Breast epithelium (tissue), 4 donors: Measurements from ENCODE around the gene MPPED2. TPM values are rescaled to one million over a fixed set of nuclear protein-coding genes. Genes with fewer than 3 reads are reported as not detected.

Source experiments
- DNase-seq, 2 donors: peaks; one replicate each; pipeline ENCODE4 v3.0.0-alpha.2; 2019; ENCODE audit warnings: low spot score in 2 of 2
- H3K27ac ChIP-seq, 2 donors: fragments of 200-600 bp; sonication (generic) in 1 of 2; one replicate each; pipeline ENCODE4 v1.5.1; 2016 to 2019; ENCODE audit warnings: mild to moderate bottlenecking in 1 of 2
- H3K27me3 ChIP-seq, 2 donors: fragments of 200-600 bp; sonication (generic) in 1 of 2; one replicate each; pipeline versions ENCODE4 v1.5.1 to v1.6.0; 2017 to 2019; ENCODE audit warnings: control low read depth in 1 of 2, mild to moderate bottlenecking in 1 of 2
- H3K36me3 ChIP-seq: fragments of 200-600 bp; one replicate; pipeline ENCODE4 v1.5.1; 2019
- H3K4me1 ChIP-seq, 2 donors: fragments of 200-600 bp; sonication (generic); one replicate each; pipeline ENCODE4 v1.5.1; 2016 to 2019; ENCODE audit warnings: control low read depth in 1 of 2
- H3K4me3 ChIP-seq, 3 donors: fragments of 200-600 bp; sonication (generic); 1 replicate in 2 of 3; 2 replicates in 1 of 3; pipeline ENCODE4 v1.5.1; 2016 to 2019; ENCODE audit warnings: mild to moderate bottlenecking in 3 of 3, moderate library complexity in 2 of 3
- H3K9me3 ChIP-seq, 2 donors: fragments of 200-600 bp; sonication (generic) in 1 of 2; one replicate each; pipeline ENCODE4 v1.5.1; 2016 to 2019; ENCODE audit warnings: control low read depth in 1 of 2
- POLR2A ChIP-seq: fragments of 450-650 bp; IDR thresholded peaks from one replicate; pipeline ENCODE4 v1.6.1; 2016; ENCODE audit warnings: antibody characterized with exemption, mild to moderate bottlenecking, moderate library complexity
- POLR2AphosphoS5 ChIP-seq, 3 donors: sonication (generic); formaldehyde crosslinking; IDR thresholded peaks; one replicate each; pipeline ENCODE4 v1.6.1; 2017; ENCODE audit warnings: antibody characterized with exemption in 3 of 3
- intact Hi-C: fragments of 100-400 bp; cut with DNase I; formaldehyde crosslinking; loops from one replicate; pipeline ENCODE4 v1.15.1; 2023; ENCODE audit warnings: low total_unique reads
- total RNA-seq, 3 donors: library from RNA; depleted of rRNA; stranded (reverse); fragments of >200 nt; gene quantifications; one replicate each; pipeline ENCODE4 v1.1.0, GENCODE V29; 2016
- TF ChIP-seq, protein P1 (sequence below), 3 donors: fragments of 450-650 bp; IDR thresholded peaks; one replicate each; pipeline ENCODE4 v1.5.1; 2016 to 2017; ENCODE audit warnings: antibody characterized with exemption in 3 of 3, mild to moderate bottlenecking in 3 of 3, moderate library complexity in 3 of 3

The MPPED2 gene
- total RNA-seq, 3 donors from 2014 or later, result 8.5 to 22.7 (median 9.8) TPM

DNA sequence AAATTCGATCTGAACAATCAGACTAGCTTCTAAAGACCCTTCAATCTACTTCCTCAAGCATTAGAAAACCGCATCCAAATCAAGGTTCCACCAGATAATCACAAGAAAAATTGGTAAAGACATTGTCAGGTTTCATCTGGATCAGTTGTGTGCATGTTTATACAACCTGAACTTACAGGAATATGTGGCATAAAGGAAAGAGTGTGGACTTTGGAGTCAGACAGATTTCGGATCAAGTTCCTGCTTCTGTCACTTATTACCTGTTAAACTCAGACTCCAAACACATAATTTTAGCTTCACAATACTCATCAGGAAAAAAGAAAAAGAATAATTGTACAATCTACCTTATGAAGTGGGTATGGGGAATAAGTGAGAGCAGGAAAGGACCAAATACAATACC is 80.5 kb downstream of the MPPED2 start:
- Histone ChIP-seq H3K9me3 (no peaks in the 10 kb centered on the region), H3K4me3 (no peak overlapping the region), H3K4me1 (no peaks in the 10 kb centered on the region), H3K27me3 (no peaks in the 10 kb centered on the region), H3K27ac (no peak overlapping the region), H3K36me3 (no peaks in the 10 kb centered on the region)
- TF ChIP-seq, protein P1, sequence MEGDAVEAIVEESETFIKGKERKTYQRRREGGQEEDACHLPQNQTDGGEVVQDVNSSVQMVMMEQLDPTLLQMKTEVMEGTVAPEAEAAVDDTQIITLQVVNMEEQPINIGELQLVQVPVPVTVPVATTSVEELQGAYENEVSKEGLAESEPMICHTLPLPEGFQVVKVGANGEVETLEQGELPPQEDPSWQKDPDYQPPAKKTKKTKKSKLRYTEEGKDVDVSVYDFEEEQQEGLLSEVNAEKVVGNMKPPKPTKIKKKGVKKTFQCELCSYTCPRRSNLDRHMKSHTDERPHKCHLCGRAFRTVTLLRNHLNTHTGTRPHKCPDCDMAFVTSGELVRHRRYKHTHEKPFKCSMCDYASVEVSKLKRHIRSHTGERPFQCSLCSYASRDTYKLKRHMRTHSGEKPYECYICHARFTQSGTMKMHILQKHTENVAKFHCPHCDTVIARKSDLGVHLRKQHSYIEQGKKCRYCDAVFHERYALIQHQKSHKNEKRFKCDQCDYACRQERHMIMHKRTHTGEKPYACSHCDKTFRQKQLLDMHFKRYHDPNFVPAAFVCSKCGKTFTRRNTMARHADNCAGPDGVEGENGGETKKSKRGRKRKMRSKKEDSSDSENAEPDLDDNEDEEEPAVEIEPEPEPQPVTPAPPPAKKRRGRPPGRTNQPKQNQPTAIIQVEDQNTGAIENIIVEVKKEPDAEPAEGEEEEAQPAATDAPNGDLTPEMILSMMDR (IDR thresholded peaks at IDR 0.05), result no peak
- TF ChIP-seq POLR2A, result no peak
- TF ChIP-seq POLR2AphosphoS5 (IDR thresholded peaks at IDR 0.05), result no peak
- intact Hi-C loops, result no loop called here
- DNase-seq, result no peak

- H3K9me3 ChIP-seq, result no peaks in the 10 kb centered on the region
- intact Hi-C loops, result no loop called here
- no peak for DNase-seq
- no peak overlapping the region for H3K4me3 ChIP-seq
- no peaks in the 10 kb centered on the region for H3K27me3 ChIP-seq
- H3K36me3 ChIP-seq, result no peaks in the 10 kb centered on the region
- H3K27ac ChIP-seq, result no peak overlapping the region
- TF ChIP-seq POLR2AphosphoS5 (IDR thresholded peaks at IDR 0.05) (no peak), POLR2A (no peak)
- TF ChIP-seq, protein P1 (IDR thresholded peaks at IDR 0.05), result no peak
- no peaks in the 10 kb centered on the region for H3K4me1 ChIP-seq
Measured at GRCh38 chr11:30504468-30504867, 81.7 kb downstream of the MPPED2 start.

GRCh38 chr11:30503156-30503555 is 83.0 kb downstream of the MPPED2 start:
- no peak for DNase-seq
- Histone ChIP-seq H3K9me3 (no peaks in the 10 kb centered on the region), H3K4me1 (no peaks in the 10 kb centered on the region), H3K27ac (no peak overlapping the region), H3K27me3 (no peaks in the 10 kb centered on the region), H3K4me3 (no peak overlapping the region), H3K36me3 (no peaks in the 10 kb centered on the region)
- TF ChIP-seq POLR2A (no peak), POLR2AphosphoS5 (IDR thresholded peaks at IDR 0.05) (no peak)
- TF ChIP-seq, protein P1 (IDR thresholded peaks at IDR 0.05), result no peak
- intact Hi-C loops, result no loop called here

- no peak for DNase-seq
- no peaks in the 10 kb centered on the region for H3K9me3 ChIP-seq
- H3K27ac ChIP-seq, result no peak overlapping the region
- H3K4me1 ChIP-seq, result no peaks in the 10 kb centered on the region
- H3K27me3 ChIP-seq, result no peaks in the 10 kb centered on the region
- intact Hi-C loops, result no loop called here
- no peak for TF ChIP-seq POLR2AphosphoS5 (IDR thresholded peaks at IDR 0.05)
- TF ChIP-seq POLR2A, result no peak
- TF ChIP-seq, protein P1 (IDR thresholded peaks at IDR 0.05), result no peak
- H3K4me3 ChIP-seq, result no peak overlapping the region
- H3K36me3 ChIP-seq, result no peaks in the 10 kb centered on the region
Measured at GRCh38 chr11:30502305-30502704, 83.8 kb downstream of the MPPED2 start.

- intact Hi-C loops, result no loop called here
- no peak for DNase-seq
- Histone ChIP-seq H3K4me1 (no peaks in the 10 kb centered on the region), H3K36me3 (no peaks in the 10 kb centered on the region), H3K4me3 (no peak overlapping the region), H3K27ac (no peak overlapping the region), H3K27me3 (no peaks in the 10 kb centered on the region), H3K9me3 (no peaks in the 10 kb centered on the region)
- no peak for TF ChIP-seq POLR2A
- TF ChIP-seq, protein P1 (IDR thresholded peaks at IDR 0.05), result no peak
- no peak for TF ChIP-seq POLR2AphosphoS5 (IDR thresholded peaks at IDR 0.05)
Measured at GRCh38 chr11:30501744-30502143, 84.4 kb downstream of the MPPED2 start.
